ENCODE data around the gene RYR2. TPM values are rescaled to one million over a fixed set of nuclear protein-coding genes. Genes with fewer than 3 reads are reported as not detected.

Gene RYR2
- total RNA-seq, 1 experiment from 2014 or later, result 3.4 TPM

DNA sequence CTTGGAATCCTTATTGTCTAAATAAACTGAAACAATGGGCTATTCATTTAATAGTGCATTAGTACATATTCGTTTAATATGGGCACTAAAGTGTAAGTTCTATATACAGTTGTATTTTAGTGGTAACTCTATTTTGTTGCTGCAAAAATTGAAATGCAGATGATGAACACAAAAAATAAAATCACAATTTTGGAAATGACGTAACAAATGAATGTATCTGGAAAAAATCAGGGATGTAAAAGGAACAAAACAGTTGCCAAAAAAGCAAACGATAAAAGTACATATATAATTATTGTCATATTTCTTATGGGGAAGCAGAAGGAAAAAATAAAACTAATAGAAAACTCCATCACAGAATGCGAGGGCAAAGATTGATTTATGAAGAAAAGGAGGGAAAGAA lies 254.9 kb downstream of the RYR2 start:
- no peak overlapping the region for H2BK5ac ChIP-seq (ENCODE audit: insufficient read length, low read length)
- no peaks in the 10 kb centered on the region for H3K79me1 ChIP-seq (ENCODE audit: insufficient read depth, low read depth, low read length, poor library complexity, severe bottlenecking)
- no peaks in the 10 kb centered on the region for H3K23me2 ChIP-seq (ENCODE audit: insufficient read length, low read depth, low read length, poor library complexity, severe bottlenecking)
- no peak overlapping the region for H2BK120ac ChIP-seq (ENCODE audit: low read depth, low read length, poor library complexity, severe bottlenecking)
- H4K91ac ChIP-seq (ENCODE audit: insufficient read length, low read depth, low read length), result no peak overlapping the region
- H3K9me3 Mint-ChIP-seq, result no peaks in the 10 kb centered on the region; a peak in 1 of 5 replicates
- no peaks in the 10 kb centered on the region for H3K27me3 ChIP-seq (ENCODE audit: insufficient read depth, low read length)
- no peak overlapping the region for H2AK5ac ChIP-seq (ENCODE audit: insufficient read length, low read length)
- H3K27ac ChIP-seq (ENCODE audit: insufficient read length, low read depth, low read length), result no peak overlapping the region
- no peak overlapping the region for H4K8ac ChIP-seq (replicated peaks; ENCODE audit: insufficient read length, low read depth, low read length)
- H3K9me3 ChIP-seq (ENCODE audit: control insufficient read depth, low read depth, low read length), result no peaks in the 10 kb centered on the region
- no peaks in the 10 kb centered on the region for H3K36me3 Mint-ChIP-seq (ENCODE audit: insufficient read depth in 1 of 3, low read depth in 3 of 3)
- H2BK20ac ChIP-seq (ENCODE audit: low read depth, low read length, poor library complexity, severe bottlenecking), result no peak overlapping the region
- H2BK12ac ChIP-seq (ENCODE audit: insufficient read length, low read depth, low read length), result no peak overlapping the region
- no peak overlapping the region for H2BK15ac ChIP-seq (ENCODE audit: low read depth, low read length)
- no peak overlapping the region for H3K9ac ChIP-seq (ENCODE audit: extremely low read depth, insufficient read length, low read length)
- no peak overlapping the region for H3K4me3 Mint-ChIP-seq
- H3K4me1 Mint-ChIP-seq, result no peaks in the 10 kb centered on the region
- H2AFZ ChIP-seq (ENCODE audit: low read length), result no peak overlapping the region
- no peak overlapping the region for H3T11ph ChIP-seq (ENCODE audit: low read length)
- TF ChIP-seq CTCF (conservative IDR thresholded peaks at IDR 0.05), result no peak
- H3K4me2 ChIP-seq (ENCODE audit: insufficient read depth, insufficient read length, low read length), result no peak overlapping the region
- H3K18ac ChIP-seq (ENCODE audit: insufficient read length, low read depth, low read length), result no peak overlapping the region
- no peaks in the 10 kb centered on the region; the same call in 1 of the 2 replicates for H3K79me2 ChIP-seq (ENCODE audit: insufficient read depth, low read length)
- no peak overlapping the region for H3K56ac ChIP-seq (ENCODE audit: insufficient read length, low read depth, low read length)
- H3K27ac Mint-ChIP-seq, result no peak overlapping the region
- no peaks in the 10 kb centered on the region for H3K27me3 Mint-ChIP-seq (ENCODE audit: low read depth)
- no peak for DNase-seq
- no peak overlapping the region for H4K5ac ChIP-seq (ENCODE audit: insufficient read length, low read depth, low read length)
- no peaks in the 10 kb centered on the region for H4K20me1 ChIP-seq (ENCODE audit: control insufficient read depth, insufficient read depth, insufficient read length)
- H3K4me1 ChIP-seq (ENCODE audit: insufficient read depth, low read length), result no peaks in the 10 kb centered on the region
- H3K4ac ChIP-seq (ENCODE audit: low read depth, low read length), result no peak overlapping the region
- WGBS (ENCODE audit: extremely low coverage, insufficient read length, low lambda C conversion rate), result no CpG with 5 or more reads among the region's 4 CpGs
- no peak overlapping the region for H3K14ac ChIP-seq (ENCODE audit: insufficient read depth, low read length)
- no peak overlapping the region for H3K23ac ChIP-seq (ENCODE audit: insufficient read length, low read depth, low read length)
